D721Med (cell line): ENCODE results near the gene PSMC1.

Experiments
- DNase-seq: peaks from one replicate; pipeline ENCODE4 v3.0.0; 2011; ENCODE audit warnings: low spot score; ENCODE audit not compliant: insufficient read length
- FAIRE-seq: peaks from 2 replicates; lab custom pipeline; 2011; peaks lifted over from hg19 to GRCh38; lab: Jason Lieb, UNC
- CTCF ChIP-seq: IDR thresholded peaks from 2 replicates; pipeline ENCODE4 v1.5.1; 2012; ENCODE audit warnings: mild to moderate bottlenecking, control low read depth; ENCODE audit not compliant: insufficient read depth; ENCODE audit errors: missing control alignments

The PSMC1 gene

GRCh38 chr14:90302529-90303303, 46.4 kb downstream of the PSMC1 start:
- no peak for DNase-seq
- TF ChIP-seq CTCF, result no peak
- no peak for FAIRE-seq

- DNase-seq, result no peak
- no peak for TF ChIP-seq CTCF
- FAIRE-seq, result no peak
These were observed 47.1 kb downstream of the PSMC1 start for GRCh38 chr14:90303473-90303872.

GRCh38 chr14:90304502-90304901, 48.1 kb downstream of the PSMC1 start:
- DNase-seq (no peak), FAIRE-seq (no peak)
- TF ChIP-seq CTCF, result no peak

GRCh38 chr14:90305176-90305601, 48.8 kb downstream of the PSMC1 start:
- TF ChIP-seq CTCF, result no peak
- FAIRE-seq (no peak), DNase-seq (no peak)

GRCh38 chr14:90308561-90308960, 52.2 kb downstream of the PSMC1 start:
- no peak for TF ChIP-seq CTCF
- FAIRE-seq (no peak), DNase-seq (no peak)

- no peak for FAIRE-seq
- TF ChIP-seq CTCF, result no peak
These were observed 60.9 kb downstream of the PSMC1 start for GRCh38 chr14:90317286-90317685.

GRCh38 chr14:90318016-90318415, 61.7 kb downstream of the PSMC1 start:
- DNase-seq (no peak), FAIRE-seq (no peak)
- no peak for TF ChIP-seq CTCF

More at GRCh38 chr14:90317286-90317685, 60.9 kb downstream of the PSMC1 start:
- DNase-seq, result no peak
